HG03045 (cell line): ENCODE data around the gene SAPCD2.
A peak's percentile ranks its signal among the peaks of the same experiment; 100 is the strongest.

Source experiments
- ATAC-seq: cut with Tn5 transposase; IDR thresholded peaks from one replicate; pipeline ENCODE4 v1.9.1; 2021; ENCODE audit warnings: mild to moderate bottlenecking, moderate library complexity; ENCODE audit not compliant: unreplicated experiment

Gene SAPCD2

GRCh38 chr9:137050570-137050969 is 19.8 kb downstream of the SAPCD2 start:
- no peak for ATAC-seq

- no peak for ATAC-seq
Observed at GRCh38 chr9:137049544-137050449, 20.6 kb downstream of the SAPCD2 start.

GRCh38 chr9:137048655-137049543 is 21.5 kb downstream of the SAPCD2 start:
- no peak for ATAC-seq

- no peak for ATAC-seq
Observed at GRCh38 chr9:137046088-137046787, 24.1 kb downstream of the SAPCD2 start, which contains the start of gene NPDC1. NPDC1 (minus strand) TSS chr9:137046177; CDS start chr9:137045989, 188 bp downstream.

GRCh38 chr9:137045294-137046087 is 24.9 kb downstream of the SAPCD2 start:
- ATAC-seq, result no peak

GRCh38 chr9:137044502-137045177 is 25.7 kb downstream of the SAPCD2 start:
- no peak for ATAC-seq

GRCh38 chr9:137044037-137044436 is 26.3 kb downstream of the SAPCD2 start:
- ATAC-seq, result no peak

- no peak for ATAC-seq
Observed at GRCh38 chr9:137042751-137043727, 27.3 kb downstream of the SAPCD2 start.

- no peak for ATAC-seq
Observed at GRCh38 chr9:137041124-137041523, 29.2 kb downstream of the SAPCD2 start.

GRCh38 chr9:137040568-137040967 is 29.8 kb downstream of the SAPCD2 start:
- no peak for ATAC-seq

- ATAC-seq, result no peak
Observed at GRCh38 chr9:137039611-137040366, 30.6 kb downstream of the SAPCD2 start.

- ATAC-seq, result no peak
Observed at GRCh38 chr9:137038916-137039315, 31.4 kb downstream of the SAPCD2 start.

- ATAC-seq, result no peak
Observed at GRCh38 chr9:137037483-137037882, 32.9 kb downstream of the SAPCD2 start.

GRCh38 chr9:137037035-137037434 is 33.3 kb downstream of the SAPCD2 start:
- no peak for ATAC-seq

GRCh38 chr9:137035937-137036336 is 34.4 kb downstream of the SAPCD2 start:
- no peak for ATAC-seq

- ATAC-seq, result no peak
Observed at GRCh38 chr9:137035507-137035834, 34.9 kb downstream of the SAPCD2 start.

- ATAC-seq, result peak; percentile 46
Observed at GRCh38 chr9:137034709-137035506, 35.4 kb downstream of the SAPCD2 start.
